Testis (tissue), 2 donors: Measurements from ENCODE around the gene GNG13.

Experiments used
- POLR2A ChIP-seq: fragments of 450-650 bp; IDR thresholded peaks from one replicate; pipeline ENCODE4 v1.6.1; 2017; ENCODE audit warnings: antibody characterized with exemption, mild to moderate bottlenecking, moderate library complexity
- TF ChIP-seq, protein P1 (sequence below), 3 experiments: fragments of 450-650 bp in 2 of 3; fragments of 200-600 bp in 1 of 3; sonication (generic) in 1 of 3; IDR thresholded peaks; one replicate each; pipeline ENCODE4 v1.5.1; 2016 to 2019; ENCODE audit warnings: antibody characterized with exemption in 3 of 3, mild to moderate bottlenecking in 2 of 3, moderate library complexity in 1 of 3

DNA sequence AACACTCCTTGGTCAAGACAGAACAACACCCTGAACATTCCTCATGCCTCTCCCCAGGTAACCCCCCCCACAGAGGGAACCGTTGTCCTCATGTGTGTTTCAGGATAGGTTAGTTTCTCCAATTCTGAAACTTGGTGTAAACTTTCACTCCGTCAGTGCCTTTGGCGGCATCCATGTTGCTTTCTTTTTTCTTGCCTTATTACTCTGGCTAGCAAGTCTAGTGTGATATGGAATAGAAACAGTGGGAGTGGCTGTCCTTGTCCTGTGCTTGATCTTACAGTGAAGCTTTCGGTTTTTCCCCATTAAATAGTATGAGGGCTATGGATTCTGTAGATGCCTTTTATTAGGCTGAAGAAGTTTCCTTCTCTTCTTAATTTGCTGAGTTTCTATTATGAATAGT lies 35.7 kb upstream of the GNG13 start:
- TF ChIP-seq POLR2A = no peak
- TF ChIP-seq, protein P1, sequence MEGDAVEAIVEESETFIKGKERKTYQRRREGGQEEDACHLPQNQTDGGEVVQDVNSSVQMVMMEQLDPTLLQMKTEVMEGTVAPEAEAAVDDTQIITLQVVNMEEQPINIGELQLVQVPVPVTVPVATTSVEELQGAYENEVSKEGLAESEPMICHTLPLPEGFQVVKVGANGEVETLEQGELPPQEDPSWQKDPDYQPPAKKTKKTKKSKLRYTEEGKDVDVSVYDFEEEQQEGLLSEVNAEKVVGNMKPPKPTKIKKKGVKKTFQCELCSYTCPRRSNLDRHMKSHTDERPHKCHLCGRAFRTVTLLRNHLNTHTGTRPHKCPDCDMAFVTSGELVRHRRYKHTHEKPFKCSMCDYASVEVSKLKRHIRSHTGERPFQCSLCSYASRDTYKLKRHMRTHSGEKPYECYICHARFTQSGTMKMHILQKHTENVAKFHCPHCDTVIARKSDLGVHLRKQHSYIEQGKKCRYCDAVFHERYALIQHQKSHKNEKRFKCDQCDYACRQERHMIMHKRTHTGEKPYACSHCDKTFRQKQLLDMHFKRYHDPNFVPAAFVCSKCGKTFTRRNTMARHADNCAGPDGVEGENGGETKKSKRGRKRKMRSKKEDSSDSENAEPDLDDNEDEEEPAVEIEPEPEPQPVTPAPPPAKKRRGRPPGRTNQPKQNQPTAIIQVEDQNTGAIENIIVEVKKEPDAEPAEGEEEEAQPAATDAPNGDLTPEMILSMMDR (IDR thresholded peaks at IDR 0.05) = no peak
